SK-MEL-5 (cell line): ENCODE data around the gene SLCO4A1. TPM values are rescaled to one million over a fixed set of nuclear protein-coding genes. Genes with fewer than 3 reads are reported as not detected.

Source experiments
- DNase-seq: peaks from one replicate; pipeline ENCODE4 v3.0.0-alpha.2; 2016; ENCODE audit warnings: low read depth, low spot score
- in situ Hi-C: cut with HindIII; loops from 2 replicates; pipeline ENCODE4 v1.10.0; 2016; ENCODE audit warnings: low sequenced_read_pairs, high pct_unique_total_duplicates, low pct_unique_long_range_greater_than_20kb
- total RNA-seq: library from RNA; depleted of rRNA; stranded (reverse); fragments of >200 nt; shearing (Covaris generic); gene quantifications from 2 replicates; pipeline ENCODE4 v1.2.3, GENCODE V29; 2014

The SLCO4A1 gene
- total RNA-seq, 1 experiment from 2014 or later, result 53.5 TPM

GRCh38 chr20:62696434-62696957, 54.2 kb downstream of the SLCO4A1 start:
- DNase-seq, result no peak
- in situ Hi-C loops, result no loop called here

- DNase-seq, result no peak
- in situ Hi-C loops, result no loop called here
These were observed 54.7 kb downstream of the SLCO4A1 start for GRCh38 chr20:62696989-62697388.

DNA sequence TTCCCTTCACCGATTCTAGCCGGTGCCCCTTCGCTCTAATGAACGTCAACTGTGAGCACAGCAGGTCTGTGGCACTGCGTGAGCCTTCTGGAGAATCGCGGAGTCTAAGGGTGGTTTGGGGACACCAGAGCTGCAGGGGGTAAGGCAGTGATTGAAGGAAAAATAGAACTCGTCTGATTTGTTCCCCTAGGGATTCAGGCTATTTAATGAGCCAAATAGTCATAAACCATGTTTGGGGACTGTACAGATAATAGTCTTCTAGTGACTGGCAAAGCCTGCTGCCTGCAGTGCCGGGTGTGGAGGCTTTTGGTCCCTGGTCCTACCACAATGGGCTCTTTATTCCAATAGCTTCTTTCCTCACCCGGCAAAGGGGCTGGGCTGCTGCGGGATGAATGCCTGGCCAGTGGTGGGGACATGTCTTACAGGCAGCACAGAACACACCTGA, 55.2 kb downstream of the SLCO4A1 start:
- peak; percentile 65 for DNase-seq
- in situ Hi-C loops, result no loop called here

- in situ Hi-C loops, result no loop called here
These were observed 55.9 kb downstream of the SLCO4A1 start for GRCh38 chr20:62698231-62698630.

DNA sequence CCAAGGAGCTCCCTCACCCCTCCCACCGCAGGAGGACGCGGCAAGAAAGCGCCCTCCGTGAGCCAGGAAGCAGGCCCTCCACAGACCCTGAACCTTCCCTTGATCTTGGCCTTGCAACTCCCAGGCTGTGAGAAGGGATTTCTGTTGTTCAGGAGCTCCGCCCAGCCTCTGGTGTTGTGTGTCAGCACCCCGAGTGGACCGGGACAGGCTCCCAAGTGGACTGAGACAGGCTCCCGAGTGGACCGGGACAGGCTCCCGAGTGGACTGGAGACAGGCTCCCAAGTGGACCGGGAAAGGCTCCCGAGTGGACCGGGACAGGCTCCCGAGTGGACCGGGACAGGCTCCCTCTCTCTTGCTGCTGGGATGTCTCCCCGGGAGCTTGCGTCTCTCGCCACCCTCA, 57.0 kb downstream of the SLCO4A1 start:
- no peak for DNase-seq
- in situ Hi-C loops, result no loop called here

More at GRCh38 chr20:62698231-62698630, 55.9 kb downstream of the SLCO4A1 start:
- DNase-seq, result no peak

DNA sequence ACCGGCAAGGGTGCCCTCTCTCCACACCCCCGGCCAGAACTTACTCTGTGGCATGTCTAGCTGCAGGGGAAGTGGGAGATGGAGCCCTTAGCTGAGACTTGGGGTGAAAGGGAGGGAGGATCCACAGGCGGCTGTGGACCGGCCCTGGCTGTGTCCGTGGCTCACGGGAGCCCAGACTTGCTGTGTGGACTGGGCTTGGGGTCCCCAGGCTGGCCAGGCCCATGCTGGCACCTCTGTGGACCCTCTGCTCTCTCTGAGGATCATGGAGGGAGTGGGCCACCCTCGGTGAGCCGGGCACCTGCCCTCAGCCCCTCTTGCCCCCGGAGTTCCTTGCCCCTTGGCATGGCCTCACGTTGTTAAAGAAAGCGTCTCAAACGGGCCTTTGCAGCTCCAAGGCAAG, 57.4 kb downstream of the SLCO4A1 start:
- in situ Hi-C loops, result no loop called here
- no peak for DNase-seq

DNA sequence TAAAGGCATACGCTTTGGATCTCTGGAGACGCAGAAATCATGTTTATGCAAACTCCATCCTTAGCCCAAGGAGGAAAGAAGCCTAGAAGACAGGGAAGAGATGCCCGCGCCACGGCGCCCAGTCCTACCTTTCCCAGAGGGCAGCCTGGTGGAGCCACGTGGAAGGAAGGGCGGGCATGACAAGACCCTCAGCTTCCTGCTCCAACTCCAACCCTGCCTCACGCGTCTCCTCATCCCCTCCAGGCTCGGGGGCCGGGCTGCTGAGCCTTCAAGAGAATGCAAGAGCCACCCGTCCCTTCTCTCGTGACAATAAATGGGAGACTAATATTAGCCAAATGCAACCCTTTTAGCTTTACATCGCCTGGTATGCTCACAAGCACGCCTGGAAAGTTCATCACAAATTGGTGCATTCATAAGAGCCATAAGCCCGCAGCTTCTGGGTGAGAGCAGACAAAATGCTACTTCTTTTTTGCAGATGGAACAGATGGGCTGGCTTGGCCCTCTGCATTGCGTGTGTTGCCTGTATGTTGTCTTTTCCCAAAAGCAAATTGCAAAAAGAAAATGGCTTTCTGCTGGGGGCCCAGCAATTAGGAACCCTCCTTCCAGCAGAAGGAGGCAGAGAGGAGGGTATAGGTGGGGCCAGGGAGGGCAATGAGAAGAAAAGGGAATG, 58.1 kb downstream of the SLCO4A1 start:
- no peak for DNase-seq
- in situ Hi-C loops, result no loop called here

- in situ Hi-C loops, result no loop called here
- no peak for DNase-seq
These were observed 59.1 kb downstream of the SLCO4A1 start for GRCh38 chr20:62701161-62702012.

DNA sequence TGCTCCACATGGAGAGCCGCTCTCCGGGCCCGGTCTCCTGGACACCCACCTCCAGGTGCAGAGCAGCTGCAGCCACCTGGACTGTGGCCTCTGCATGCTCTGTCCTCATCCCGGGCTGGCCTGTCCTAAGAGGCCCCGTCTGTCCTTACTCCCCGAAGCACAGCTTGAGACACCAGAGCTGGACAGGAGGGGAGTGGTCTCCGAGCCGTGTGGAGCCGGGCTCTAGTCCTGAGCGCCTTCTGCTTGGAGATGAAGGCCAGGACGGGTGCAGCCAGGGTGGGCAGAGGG, 59.7 kb downstream of the SLCO4A1 start:
- in situ Hi-C loops, result no loop called here
- DNase-seq, result no peak

DNA sequence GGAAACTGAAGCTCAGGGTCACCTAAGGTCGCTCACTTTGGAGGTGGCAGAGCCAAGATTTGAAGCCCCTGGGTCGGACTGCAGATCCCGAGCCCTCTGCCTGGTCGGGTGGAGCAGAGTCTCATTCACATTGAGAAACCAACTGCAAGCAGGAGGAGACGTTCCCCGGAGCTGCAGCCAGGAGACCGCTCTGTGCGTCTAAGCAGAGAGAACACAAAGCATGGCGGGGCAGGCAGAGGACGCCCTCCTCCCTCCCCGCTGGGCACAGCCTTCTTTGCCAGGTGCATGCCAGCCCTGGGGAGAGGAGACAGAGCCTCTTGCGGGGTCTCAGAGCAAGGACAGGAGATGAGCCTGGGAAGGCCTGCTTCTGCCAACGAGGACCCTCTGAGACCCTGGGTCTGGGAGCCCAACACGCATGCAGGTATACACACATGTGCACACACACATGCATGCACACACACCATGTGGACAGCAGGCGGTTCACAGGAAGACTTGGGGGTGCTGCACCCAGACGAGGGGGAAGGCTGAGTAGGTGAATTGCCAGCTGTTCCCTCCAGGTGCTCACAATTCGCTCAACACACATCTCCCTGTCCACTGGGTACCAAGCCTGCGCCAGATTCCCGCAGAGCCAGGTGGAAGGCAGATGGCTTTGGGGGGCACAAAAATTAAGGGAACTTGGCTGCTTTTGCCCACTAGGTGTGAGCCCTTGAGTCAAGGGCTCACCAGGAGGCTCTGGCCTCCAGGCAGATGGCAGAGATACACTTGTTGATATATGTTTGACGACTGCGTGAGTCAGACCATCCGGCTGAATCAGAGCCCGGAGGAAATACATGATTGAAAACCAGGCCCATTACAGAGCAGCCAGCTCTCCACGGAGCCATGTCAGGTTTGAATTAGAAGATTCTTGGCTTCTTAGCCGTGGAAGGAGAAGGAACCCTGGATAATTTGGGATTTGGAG, 60.9 kb downstream of the SLCO4A1 start:
- in situ Hi-C loops, result no loop called here
- peak; percentile 32 for DNase-seq

DNA sequence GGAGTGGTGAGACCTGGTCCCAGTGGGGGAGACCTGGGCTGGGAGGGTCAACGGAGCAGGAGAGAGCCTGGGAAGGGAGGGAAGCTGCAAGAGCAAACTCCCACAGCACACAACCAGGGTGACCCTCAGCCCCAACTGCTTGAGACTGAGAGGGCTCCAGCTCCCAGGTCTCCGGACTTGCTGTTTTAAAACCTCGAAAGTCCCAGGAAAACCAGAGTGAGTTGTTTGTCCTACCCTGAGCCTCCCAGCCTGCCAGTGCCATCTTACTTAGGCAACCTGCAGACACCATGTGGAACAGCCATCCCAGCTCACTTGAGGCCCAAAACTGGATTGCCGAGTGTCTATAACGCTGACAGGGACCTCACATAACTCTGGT, 61.5 kb downstream of the SLCO4A1 start:
- no peak for DNase-seq
- in situ Hi-C loops, result no loop called here

- DNase-seq, result peak; percentile 37
- in situ Hi-C loops, result no loop called here
These were observed 62.1 kb downstream of the SLCO4A1 start for GRCh38 chr20:62704341-62704948.

GRCh38 chr20:62705627-62706026, 63.3 kb downstream of the SLCO4A1 start:
- in situ Hi-C loops, result no loop called here
- no peak for DNase-seq

DNA sequence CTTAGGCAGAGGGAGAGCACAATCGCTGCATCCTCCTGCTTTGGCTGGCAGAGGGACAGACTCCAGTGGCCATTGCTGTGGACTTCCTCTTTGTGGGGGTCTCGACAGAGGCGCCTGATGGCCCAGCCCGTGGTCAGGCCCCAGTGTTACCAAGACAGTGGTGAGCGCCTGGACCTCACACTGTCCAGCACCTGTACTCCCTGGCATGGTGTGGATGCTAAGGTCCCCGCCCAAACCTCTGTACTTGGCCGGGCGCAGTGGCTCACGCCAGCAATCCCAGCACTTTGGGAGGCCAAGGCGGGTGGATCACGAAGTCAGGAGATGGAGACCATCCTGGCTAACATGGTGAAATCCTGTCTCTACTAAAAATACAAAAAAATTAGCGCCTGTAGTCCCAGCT, 64.0 kb downstream of the SLCO4A1 start:
- no peak for DNase-seq
- in situ Hi-C loops, result no loop called here

DNA sequence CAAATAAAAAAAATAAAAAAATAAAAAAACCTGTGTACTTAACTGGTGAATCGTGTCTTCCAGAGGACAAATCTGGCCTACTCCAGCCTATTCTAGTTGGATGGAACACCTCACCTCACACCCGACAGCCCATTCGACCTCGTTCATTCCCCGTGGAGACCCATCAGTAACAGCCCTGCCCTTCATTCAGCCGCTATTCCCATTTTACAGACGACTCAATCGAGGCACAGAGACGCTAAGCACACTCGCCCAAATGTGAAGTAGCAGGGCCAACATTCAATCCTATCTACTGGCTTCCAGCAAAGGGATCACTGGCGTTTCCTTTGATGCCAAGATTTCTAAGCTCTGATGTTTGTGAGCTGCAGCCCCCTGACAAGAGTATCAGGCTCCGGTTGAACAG, 64.6 kb downstream of the SLCO4A1 start:
- in situ Hi-C loops, result no loop called here
- no peak for DNase-seq

DNA sequence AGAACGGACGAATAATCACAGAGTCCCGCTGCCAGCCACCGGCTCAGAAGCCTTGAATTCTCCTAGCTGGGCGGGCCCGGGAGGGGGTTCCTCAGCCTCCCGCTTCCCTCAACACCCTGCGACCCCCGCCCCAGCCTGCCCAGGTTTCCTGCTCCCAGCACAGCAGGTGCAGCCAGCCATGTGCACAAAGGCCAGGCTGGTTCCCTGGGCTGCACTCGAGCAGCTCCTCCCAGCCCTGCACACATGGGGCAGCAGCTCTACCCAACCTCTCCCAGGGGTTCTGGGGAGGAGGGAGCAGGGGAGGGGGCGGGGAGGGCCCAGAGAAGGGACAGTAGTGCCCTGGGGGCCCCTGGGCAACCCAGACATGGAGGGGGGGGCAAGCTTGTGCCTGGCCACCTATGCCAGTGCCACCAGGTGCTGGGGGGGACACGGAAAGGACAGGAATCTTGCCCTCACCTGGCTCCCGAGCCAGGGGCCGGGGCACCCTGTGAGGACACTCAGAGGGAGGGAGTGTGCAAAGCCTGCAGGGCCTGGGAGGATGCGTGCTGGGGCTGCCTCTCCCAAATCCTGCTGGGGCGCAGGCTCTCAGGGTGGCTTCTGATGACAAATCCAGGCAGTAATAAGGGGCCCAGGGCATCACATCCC, 65.1 kb downstream of the SLCO4A1 start:
- no peak for DNase-seq
- in situ Hi-C loops, result no loop called here

GRCh38 chr20:62707921-62708521, 65.7 kb downstream of the SLCO4A1 start:
- in situ Hi-C loops, result no loop called here
- no peak for DNase-seq
